ENCODE measurements around the gene MRPS12.
A peak's percentile ranks its signal among the peaks of the same experiment; 100 is the strongest.
"Not testable (repeated sequence)": the region's sequence is repeated elsewhere in the genome, so short reads cannot be mapped to it uniquely, and the experiment has no call there.

The MRPS12 gene

DNA sequence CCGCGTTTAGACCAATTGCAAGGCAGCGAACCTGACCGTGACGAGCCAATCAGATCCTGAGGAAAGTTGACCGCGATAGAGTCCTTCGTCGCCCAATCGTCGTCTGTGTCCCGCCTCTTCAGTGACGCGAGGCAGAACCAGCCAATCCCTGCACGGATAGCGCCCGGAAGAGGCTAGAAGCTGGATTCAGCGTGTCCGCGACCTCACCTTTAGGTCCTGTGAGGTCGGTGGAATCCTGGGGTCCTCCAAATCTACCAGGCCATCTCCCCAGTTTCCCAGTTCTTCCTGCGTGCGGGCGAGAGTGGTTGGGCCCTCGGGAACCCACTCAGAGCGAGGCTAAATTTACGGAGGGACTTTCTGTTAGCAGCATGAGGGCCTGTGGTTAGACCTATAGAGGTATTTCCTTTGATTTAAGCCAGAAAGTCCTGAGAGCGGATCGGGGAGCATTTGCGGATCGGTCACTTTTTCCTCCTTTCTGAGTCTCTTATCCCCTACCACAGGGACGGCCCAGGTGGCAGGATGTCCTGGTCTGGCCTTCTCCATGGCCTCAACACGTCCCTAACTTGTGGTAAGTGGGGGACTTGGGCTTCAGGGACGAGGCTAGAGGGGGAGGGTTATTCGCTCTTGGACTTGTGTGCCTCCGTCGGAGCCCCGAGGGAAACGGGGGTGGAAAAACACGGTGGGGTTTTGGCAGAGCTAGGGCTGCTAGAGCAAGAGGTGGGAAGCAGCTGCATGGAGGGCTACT is at the start of gene MRPS12:
Gene MRPS12, plus strand, starts transcription at position 169 of the 745 bp plus-strand sequence. Its CDS starts 351 bp downstream, at position 520.
- DNase-seq, result peak; percentile 99

DNA sequence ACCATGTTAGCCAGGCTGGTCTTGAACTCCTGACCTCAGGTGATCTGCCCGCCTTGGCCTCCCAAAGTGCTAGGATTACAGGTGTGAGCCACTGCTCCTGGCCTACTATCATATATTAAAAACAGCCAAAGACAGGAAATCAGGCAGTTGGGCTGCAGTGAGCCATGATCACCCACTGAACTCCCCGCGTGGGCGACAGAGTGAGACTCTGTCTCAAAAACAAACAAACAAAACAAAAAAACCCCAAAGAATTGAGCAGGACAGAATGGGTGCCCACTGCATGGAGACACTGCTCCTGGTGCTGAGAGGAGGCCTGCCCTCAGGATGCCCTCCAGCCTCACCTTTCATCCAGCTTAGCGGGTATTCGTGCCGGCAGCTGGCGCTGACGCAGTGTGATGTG is 47.5 kb upstream of the MRPS12 start:
- no peak for DNase-seq

DNA sequence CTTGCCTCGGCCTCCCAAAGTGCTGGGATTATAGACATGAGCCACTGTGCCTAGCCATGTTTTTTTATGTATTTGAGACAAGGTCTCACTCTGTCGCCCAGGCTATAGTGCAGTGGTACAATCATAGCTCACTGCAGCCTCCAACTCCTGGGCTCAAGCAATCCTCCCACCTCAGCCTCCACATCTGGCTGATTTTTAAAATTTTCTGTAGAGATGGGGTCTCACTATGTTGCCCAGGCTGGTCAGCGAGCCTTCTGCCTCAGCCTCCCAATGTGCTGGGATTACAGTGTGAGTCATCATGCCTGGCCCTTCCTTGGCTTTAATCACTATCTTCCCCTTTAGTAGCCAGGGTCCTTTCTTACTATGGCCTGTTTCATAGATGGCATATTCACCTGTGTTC is 46.1 kb upstream of the MRPS12 start:
- DNase-seq, result not testable (repeated sequence)

DNA sequence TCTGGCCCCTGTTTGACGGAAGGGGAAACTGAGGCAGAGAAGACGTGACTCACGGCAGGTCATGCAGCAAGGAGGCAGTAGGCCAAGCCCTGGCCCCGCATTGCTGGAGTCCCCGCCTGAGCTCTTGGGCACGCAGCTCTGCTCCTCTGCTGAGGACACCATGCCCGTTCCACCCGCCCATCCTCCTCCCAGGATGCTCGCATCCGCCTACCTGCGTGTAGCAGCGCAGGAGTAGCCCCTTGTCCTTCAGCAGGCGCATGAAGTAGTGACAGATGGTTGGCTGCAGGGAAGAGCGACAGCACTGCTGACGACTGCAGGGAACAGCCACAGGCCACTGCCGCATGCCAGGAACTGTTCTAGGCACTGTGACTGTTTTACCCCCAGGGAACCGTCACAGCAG is 41.9 kb upstream of the MRPS12 start:
- no peak for DNase-seq

DNA sequence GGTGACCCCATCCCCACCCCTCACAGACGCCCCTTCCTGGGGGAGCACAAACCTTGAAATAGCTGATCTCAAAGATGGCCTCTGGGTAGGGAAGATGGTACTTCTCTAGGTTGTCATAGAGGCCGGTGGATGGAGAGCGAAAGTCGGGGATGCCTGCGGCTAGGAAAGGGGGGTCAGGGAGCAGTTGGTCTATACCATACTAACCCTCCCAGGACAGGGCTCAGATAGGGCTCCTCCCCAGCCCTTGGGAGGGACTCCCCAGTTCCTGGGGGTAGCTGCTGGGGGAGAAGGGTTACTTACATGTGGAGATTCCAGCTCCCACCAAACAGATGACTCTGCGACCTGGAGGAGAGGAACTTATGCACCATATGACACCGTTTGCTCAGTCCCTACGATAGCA is 40.9 kb upstream of the MRPS12 start:
- no peak for DNase-seq

DNA sequence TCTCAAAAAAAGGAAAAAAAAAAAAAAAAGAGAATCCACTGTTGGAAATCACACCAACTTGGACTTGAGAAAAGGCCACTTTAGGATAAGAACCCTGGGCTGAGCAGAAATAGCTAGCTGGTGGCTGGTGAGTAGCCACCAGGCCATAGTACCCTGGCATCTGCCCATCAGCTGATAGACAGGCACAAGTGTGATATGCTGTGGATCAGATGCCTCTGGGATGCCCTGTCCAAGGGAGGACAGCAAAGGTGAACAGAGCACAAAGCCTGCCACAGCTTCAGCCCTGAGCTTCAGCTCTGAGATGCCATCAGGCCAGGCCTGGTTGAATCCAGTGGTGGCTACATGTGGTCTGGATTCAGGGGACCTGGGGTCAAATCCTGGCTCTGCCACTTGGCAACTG is 40.1 kb upstream of the MRPS12 start:
- no peak for DNase-seq

- DNase-seq, result no peak
These were observed 39.0 kb upstream of the MRPS12 start for GRCh38 chr19:38891771-38892170.

DNA sequence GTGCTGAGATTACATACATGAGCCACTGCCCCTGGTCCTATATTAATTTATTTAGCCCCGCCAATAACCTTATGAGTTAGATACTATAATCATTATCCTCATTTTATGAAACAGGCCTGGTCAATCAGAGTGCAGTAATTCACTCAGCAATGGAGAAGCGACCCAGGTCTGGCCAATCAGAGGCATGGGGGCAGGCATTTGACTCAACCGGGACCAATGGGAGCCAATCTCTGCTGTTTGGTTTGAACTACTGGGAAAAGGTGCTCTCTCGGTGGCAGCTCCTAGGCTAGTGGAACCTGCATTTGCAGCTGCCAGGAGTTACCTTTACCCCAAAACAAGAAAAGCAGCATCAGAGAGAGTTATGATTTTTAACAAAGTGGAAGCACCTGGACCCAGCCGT is 37.9 kb upstream of the MRPS12 start:
- DNase-seq, result no peak

DNA sequence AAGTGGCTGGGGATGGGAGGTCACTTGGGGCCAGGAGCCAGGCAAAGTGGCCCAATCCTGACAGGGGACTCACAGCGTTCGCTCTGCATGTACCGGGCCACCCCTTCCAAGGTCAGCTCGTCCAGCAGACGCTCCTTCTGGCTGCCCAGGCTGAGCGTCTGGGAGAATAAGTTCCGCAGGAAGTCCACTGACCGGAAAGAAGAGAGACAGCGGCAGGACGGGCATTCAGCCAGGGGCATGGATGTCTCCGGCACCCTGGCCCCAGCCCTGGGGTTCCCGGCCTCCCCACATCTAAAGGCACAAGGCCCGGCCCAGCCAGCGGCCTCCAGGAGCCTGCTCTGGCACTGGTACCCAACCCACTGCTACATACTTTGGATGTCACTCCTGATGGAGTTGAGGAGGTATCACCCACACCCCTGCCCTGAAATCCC is 37.4 kb upstream of the MRPS12 start:
- no peak for DNase-seq

DNA sequence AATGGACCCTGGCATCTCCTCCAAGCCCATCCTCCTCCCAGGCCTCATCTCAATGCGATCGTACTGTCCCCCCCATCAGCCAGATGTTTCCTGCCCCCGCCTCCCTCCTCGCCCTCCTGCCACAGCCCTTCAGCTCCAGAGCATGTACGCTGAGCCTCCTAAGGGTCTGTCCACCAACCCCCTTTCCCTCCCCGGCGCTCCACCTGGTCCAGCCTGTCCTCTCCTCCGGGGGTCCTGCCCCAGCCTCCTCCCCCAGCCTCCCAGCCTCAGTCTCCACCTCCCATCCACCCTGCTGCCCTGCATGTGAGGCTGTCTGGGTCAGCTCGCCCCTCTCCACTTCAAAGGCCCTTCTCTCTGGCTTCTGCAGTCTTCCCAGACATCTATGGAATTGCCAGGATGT is 35.8 kb upstream of the MRPS12 start:
- DNase-seq, result no peak

- peak in 1 of 2 donors; percentile 16 for DNase-seq
These were observed 31.8 kb upstream of the MRPS12 start for GRCh38 chr19:38898788-38899446.

DNA sequence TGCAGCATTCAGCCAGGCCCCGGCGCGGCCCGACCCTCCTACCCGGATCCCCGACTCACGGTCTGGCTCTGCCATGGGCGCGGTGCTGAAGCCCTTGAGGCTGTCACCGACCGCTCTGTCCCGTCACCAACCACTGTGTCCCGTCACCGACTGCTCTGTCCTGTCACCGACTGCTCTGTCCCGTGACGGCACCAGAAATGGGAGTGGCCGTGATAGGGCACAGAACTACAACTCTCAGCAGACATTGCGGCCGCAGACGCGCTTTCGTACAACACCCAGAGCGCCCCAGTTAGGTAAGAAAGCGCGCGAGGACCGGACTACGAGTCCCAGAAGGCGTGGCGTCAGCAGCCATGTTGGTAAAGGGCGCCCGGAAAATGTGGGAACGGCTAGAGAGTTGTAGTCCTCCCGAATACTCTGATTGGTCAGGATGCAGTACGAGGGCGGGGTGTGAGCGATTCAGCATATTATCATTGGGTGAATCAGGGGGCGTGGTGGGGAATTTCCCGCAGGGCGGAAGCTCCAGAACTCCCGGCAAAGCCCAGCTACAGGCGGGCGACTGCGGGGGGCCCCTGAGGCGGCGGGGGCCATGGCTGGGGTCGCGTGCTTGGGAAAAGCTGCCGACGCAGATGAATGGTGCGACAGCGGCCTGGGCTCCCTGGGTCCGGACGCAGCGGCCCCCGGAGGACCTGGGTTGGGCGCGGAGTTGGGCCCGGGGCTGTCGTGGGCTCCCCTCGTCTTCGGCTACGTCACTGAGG is 31.1 kb upstream of the MRPS12 start, which contains the start of the genes NFKBIB and SIRT2:
Gene NFKBIB, plus strand, starts transcription at position 523 of the 755 bp plus-strand sequence. Its CDS starts 64 bp downstream, at position 587.
Gene SIRT2, minus strand, starts transcription at position 172 of the 755 bp plus-strand sequence. Its CDS starts 97 bp downstream, at position 75.
- DNase-seq, result peak; percentile 100

DNA sequence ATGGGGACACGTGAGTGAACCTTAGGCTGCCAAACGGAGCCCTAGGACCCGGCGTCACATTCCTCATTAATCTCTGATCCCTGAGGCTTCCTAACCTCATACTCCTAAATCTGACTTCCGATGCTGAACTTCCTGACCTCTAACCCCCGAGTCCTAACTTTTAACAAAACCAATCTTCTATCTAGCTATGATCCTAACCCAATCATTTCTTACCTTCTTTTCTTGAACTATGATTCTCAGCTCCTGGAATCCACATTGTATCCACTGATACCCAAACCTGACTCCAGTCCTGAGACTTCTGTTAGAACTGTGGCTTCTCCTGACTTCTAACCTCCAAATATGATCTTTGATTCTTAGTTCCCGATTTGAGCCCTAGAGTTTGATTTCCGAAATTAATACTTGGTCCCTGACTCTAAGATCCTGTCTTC is 30.5 kb upstream of the MRPS12 start:
- DNase-seq, result peak; percentile 60 to 62

DNA sequence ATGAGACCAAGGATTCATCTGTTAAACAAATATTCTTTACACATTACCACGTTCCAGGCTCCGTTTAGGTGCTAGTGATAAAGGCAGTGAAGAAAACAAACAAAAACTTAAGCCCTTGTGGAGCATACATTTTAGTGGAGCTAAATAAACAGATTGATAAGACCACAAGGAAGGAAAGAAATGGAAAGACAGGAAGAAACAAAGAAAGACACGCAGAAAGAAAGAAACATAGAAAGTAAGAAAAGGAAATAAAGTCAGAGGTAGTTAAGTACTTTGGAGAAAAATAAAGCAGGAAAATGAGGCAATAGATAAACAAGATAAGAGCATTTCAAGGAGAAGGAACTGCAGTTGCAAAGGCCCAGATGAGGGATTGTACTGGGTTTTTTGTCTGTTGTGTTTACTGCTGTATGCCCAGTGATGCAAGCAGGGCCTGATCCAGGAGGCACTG is 30.0 kb upstream of the MRPS12 start:
- DNase-seq, result peak; percentile 37

GRCh38 chr19:38901683-38902082 is 29.1 kb upstream of the MRPS12 start:
- no peak for DNase-seq

DNA sequence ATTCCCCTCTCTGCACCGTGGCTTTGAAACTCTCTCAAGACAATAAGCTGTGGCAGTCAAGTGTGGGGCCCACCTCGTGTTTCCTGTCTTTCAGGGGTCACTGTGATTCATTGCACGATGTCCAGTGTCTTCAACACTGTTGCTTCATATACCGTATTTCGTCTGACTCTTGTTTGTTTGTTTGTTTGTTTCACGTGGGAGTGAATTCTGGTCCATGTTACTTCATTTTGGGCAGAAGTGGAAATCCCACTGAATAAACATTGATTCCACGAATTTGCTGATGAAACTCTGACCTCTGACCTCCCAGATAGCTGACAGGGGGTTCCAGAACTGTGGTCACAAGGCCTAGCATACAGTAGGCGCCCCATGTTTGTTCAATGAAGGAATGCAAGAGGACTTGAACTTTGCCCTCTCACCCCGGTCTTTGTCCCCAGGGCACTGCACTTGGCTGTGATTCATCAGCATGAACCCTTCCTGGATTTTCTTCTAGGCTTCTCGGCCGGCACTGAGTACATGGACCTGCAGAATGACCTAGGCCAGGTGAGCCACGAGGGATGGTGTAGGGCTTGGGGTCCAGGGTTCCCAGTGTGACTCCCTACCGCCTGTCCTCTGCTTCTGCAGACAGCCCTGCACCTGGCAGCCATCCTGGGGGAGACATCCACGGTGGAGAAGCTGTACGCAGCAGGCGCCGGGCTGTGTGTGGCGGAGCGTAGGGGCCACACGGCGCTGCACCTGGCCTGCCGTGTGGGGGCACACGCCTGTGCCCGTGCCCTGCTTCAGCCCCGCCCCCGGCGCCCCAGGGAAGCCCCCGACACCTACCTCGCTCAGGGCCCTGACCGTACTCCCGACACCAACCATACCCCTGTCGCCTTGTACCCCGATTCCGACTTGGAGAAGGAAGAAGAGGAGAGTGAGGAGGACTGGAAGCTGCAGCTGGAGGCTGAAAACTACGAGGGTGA is 25.9 kb upstream of the MRPS12 start:
- DNase-seq, result peak; percentile 76 to 82

DNA sequence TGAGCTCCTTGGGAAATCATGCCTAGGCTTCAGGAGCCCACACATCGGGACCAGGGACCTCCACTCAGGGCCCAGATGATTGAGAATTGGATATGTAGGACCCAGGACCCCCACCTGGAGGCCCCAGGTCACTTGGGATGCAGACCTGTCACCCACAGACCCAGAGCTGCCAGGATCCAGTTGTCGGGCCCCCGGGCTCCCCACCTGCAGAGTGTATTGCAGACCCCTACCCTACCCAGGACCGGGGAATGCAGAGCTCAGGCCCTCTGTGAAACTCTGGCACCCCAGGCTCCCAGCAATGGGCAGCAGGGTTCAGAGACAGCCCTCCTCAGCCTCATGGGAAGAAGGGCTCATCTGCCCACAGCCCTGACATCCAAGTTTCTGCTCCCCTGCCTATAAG is 25.1 kb upstream of the MRPS12 start:
- no peak for DNase-seq

GRCh38 chr19:38907227-38907626 is 23.5 kb upstream of the MRPS12 start:
- no peak for DNase-seq

- DNase-seq, result no peak
These were observed 23.1 kb upstream of the MRPS12 start for GRCh38 chr19:38907670-38908069.

DNA sequence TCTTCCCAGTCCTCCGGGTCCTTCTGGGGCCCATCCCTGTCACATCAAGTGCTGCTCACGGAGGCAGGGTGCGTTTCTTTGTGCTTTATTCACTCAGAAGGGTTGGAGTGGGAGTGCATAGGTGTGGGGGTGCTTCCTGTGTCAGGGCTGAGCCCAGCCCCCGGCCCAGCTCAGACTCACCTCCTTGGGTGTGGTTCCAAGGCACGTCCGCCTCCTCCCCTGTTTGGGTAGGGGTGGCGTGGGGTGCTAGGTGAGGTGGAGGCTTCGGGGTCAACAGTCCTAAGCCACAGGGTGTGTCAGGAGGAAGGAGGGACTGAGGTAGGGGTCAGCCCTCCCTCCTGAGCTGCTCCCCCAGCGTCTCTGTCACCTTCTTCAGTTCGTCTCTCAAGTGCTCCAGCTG is 21.8 kb upstream of the MRPS12 start:
- no peak for DNase-seq

- no peak for DNase-seq
These were observed 20.3 kb upstream of the MRPS12 start for GRCh38 chr19:38910488-38910887.

- DNase-seq, result no peak
These were observed 19.2 kb upstream of the MRPS12 start for GRCh38 chr19:38911388-38912001.
